Heart right ventricle (tissue), 16 donors: ENCODE measurements around the gene DMRT1. TPM values are rescaled to one million over a fixed set of nuclear protein-coding genes. Genes with fewer than 3 reads are reported as not detected.

ENCODE experiments used
- ATAC-seq, 8 donors: fragments of 200-7000 bp; cut with Tn5 transposase; one replicate each; pipeline ENCODE4 v1.9.1; 2020; ENCODE audit warnings: mild to moderate bottlenecking in 8 of 8, moderate library complexity in 8 of 8, moderate number of reproducible peaks in 1 of 8
- DNase-seq, 2 donors: peaks; one replicate each; pipeline ENCODE4 v3.0.0-alpha.2; 2020
- H3K27ac ChIP-seq, 10 donors: fragments of 200-600 bp; sonication (generic) in 2 of 10; one replicate each; pipeline versions ENCODE4 v1.5.0 to v1.8.0; 2020 to 2022; ENCODE audit warnings: mild to moderate bottlenecking in 3 of 10
- H3K27me3 ChIP-seq, 7 donors: fragments of 200-600 bp; one replicate each; pipeline ENCODE4 v1.8.0; 2021 to 2022; ENCODE audit warnings: mild to moderate bottlenecking in 2 of 7
- H3K36me3 ChIP-seq, 9 donors: fragments of 200-600 bp; sonication (generic) in 1 of 9; one replicate each; pipeline versions ENCODE4 v1.5.0 to v1.8.0; 2020 to 2022; ENCODE audit warnings: mild to moderate bottlenecking in 2 of 9
- H3K4me1 ChIP-seq, 9 donors: fragments of 200-600 bp; sonication (generic) in 1 of 9; one replicate each; pipeline versions ENCODE4 v1.5.0 to v1.8.0; 2020 to 2022; ENCODE audit warnings: mild to moderate bottlenecking in 4 of 9
- H3K4me3 ChIP-seq, 10 donors: fragments of 200-600 bp; sonication (generic) in 2 of 10; one replicate each; pipeline versions ENCODE4 v1.5.0 to v1.8.0; 2020 to 2022; ENCODE audit warnings: mild to moderate bottlenecking in 7 of 10, moderate library complexity in 2 of 10
- H3K9me3 ChIP-seq, 11 donors: fragments of 200-600 bp in 10 of 11; sonication (generic) in 2 of 11; one replicate each; pipeline versions ENCODE4 v1.5.0 to v1.8.0; 2013 to 2022; ENCODE audit warnings: mild to moderate bottlenecking in 2 of 11, control low read depth in 1 of 11, moderate library complexity in 1 of 11
- CTCF ChIP-seq, 9 donors: fragments of 200-600 bp; sonication (generic) in 2 of 9; IDR thresholded peaks; one replicate each; pipeline versions ENCODE4 v1.5.0 to v1.8.0; 2021 to 2022; ENCODE audit warnings: antibody characterized with exemption in 9 of 9, mild to moderate bottlenecking in 5 of 9, moderate library complexity in 1 of 9
- WGBS, 2 donors: extraction: QIAGEN DNeasy Blood & Tissue Kit; methylation state at CpG; one replicate each; pipeline ENCODE4 v1.1.7; 2013; ENCODE audit warnings: inconsistent platforms in 1 of 2; 5-methylcytosine and 5-hydroxymethylcytosine counted together
- intact Hi-C, 10 donors: fragments of 100-400 bp; cut with DNase I; formaldehyde crosslinking; loops; one replicate each; pipeline versions ENCODE4 v1.11.1 to v1.14.2; 2022
- polyA plus RNA-seq, 2 donors: library from polyadenylated mRNA; stranded (reverse); fragments of 200-250 nt; gene quantifications; one replicate each; pipeline ENCODE4 v1.2.3, GENCODE V29; 2013
- total RNA-seq, 10 donors: library from RNA; stranded (reverse); fragmentation: NEBNext Ultra II Directional in 3 of 10; extraction: Animal tissue kit (Norgen Biotek cat#: 25700) in 3 of 10; gene quantifications; one replicate each; pipeline versions ENCODE4 v1.2.1 to v1.2.4, GENCODE V29; 2021 to 2023
- donor health status: Arrhythmogenic right ventricular cardiomyopathy.
- donor health status: ischemic (EF 13 %, LVEDD 7.1; RV severe dilation, severe dysfunction).
- donor health status: healthy with polysubstance abuse.
- donor health status: DM: no; HTN: yes; CAD: no.
- donor health status: DM: no; HTN: no; CAD: no.
- donor health status: ischemic (EF 25% LVEDD 6.9; RV normal size, moderate dysfunction).
- donor health status: ischemic (EF 25% LVEDD 5.7; RV mildly dilated, moderate dysfunction).
- donor health status: healthy.
- donor health status: DM: yes; HTN: yes; CAD: no.
- donor health status: Ischemic cardiomyopathy.
- donor health status: ischemic (EF 35%, LVEDD 5.7; RV mildly dilated, moderate dysfunction).
- donor health status: nonischemic (EF 11% LVEDD 7.7; RV severe dilation, severe dysfunction).
- donor health status: DM: yes; HTN: yes; CAD: no.
- donor health status: PGD.
- donor health status: ischemic (EF 29% LVEDD 5.4; RV normal size, mild dysfunction).
- donor health status: nonischemic (EF 23%, LVEDD 6.1; RV moderate dilation, normal function).

The DMRT1 gene
- total and polyA plus RNA-seq, 12 donors: not detected

GRCh38 chr9:948497-948896 is 107.0 kb downstream of the DMRT1 start:
- no peak for ATAC-seq
- no peak for TF ChIP-seq CTCF (IDR thresholded peaks at IDR 0.05)
- no peaks in the 10 kb centered on the region for H3K36me3 ChIP-seq
- H3K4me3 ChIP-seq: no peak overlapping the region
- H3K27ac ChIP-seq: no peak overlapping the region
- WGBS, 2 donors: 85 to 88% methylated on average over 7 of the region's 7 CpGs
- peaks cover 0 to 80% (median 56%) of the 10 kb centered on the region in 7 donors for H3K27me3 ChIP-seq
- no peaks in the 10 kb centered on the region for H3K4me1 ChIP-seq
- DNase-seq: no peak
- intact Hi-C loops: no loop called here
- no peaks in the 10 kb centered on the region for H3K9me3 ChIP-seq

GRCh38 chr9:950139-950538 is 108.6 kb downstream of the DMRT1 start:
- Histone ChIP-seq H3K4me3 (no peak overlapping the region), H3K27ac (no peak overlapping the region), H3K4me1 (no peaks in the 10 kb centered on the region), H3K36me3 (no peaks in the 10 kb centered on the region), H3K27me3 (peaks cover 0 to 85% (median 71%) of the 10 kb centered on the region in 7 donors), H3K9me3 (no peaks in the 10 kb centered on the region)
- intact Hi-C loops: no loop called here
- ATAC-seq: no peak
- DNase-seq: no peak
- no peak for TF ChIP-seq CTCF (IDR thresholded peaks at IDR 0.05)
- 57 to 61% methylated on average over 1 of the region's 1 CpG for WGBS, 2 donors

- Histone ChIP-seq H3K27me3 (peaks cover 0 to 99% (median 77%) of the 10 kb centered on the region in 7 donors), H3K4me3 (no peak overlapping the region), H3K4me1 (no peaks in the 10 kb centered on the region), H3K9me3 (no peaks in the 10 kb centered on the region), H3K27ac (no peak overlapping the region), H3K36me3 (no peaks in the 10 kb centered on the region)
- intact Hi-C loops: no loop called here
- TF ChIP-seq CTCF (IDR thresholded peaks at IDR 0.05): no peak
- WGBS, 2 donors: 65 to 74% methylated on average over 4 of the region's 4 CpGs
- DNase-seq: no peak
- ATAC-seq: no peak
Observed at GRCh38 chr9:952546-952945, 111.0 kb downstream of the DMRT1 start.

GRCh38 chr9:959105-959504 is 117.6 kb downstream of the DMRT1 start:
- no peaks in the 10 kb centered on the region for H3K4me1 ChIP-seq
- TF ChIP-seq CTCF (IDR thresholded peaks at IDR 0.05): no peak
- peaks cover 0 to 98% (median 82%) of the 10 kb centered on the region in 7 donors for H3K27me3 ChIP-seq
- no peak overlapping the region for H3K27ac ChIP-seq
- DNase-seq: no peak
- no peaks in the 10 kb centered on the region for H3K36me3 ChIP-seq
- no peak overlapping the region for H3K4me3 ChIP-seq
- 85 to 89% methylated on average over 4 of the region's 4 CpGs for WGBS, 2 donors
- intact Hi-C loops: no loop called here
- H3K9me3 ChIP-seq: no peaks in the 10 kb centered on the region
- ATAC-seq: no peak
